Pancreas (tissue), 10 donors: ENCODE results near the gene LENG9. TPM values are rescaled to one million over a fixed set of nuclear protein-coding genes. Genes with fewer than 3 reads are reported as not detected.

Experiments
- ATAC-seq, 4 donors: fragments of 200-7000 bp; cut with Tn5 transposase; one replicate each; pipeline versions ENCODE4 v1.8.0 to v1.9.1; 2020; ENCODE audit warnings: mild to moderate bottlenecking in 4 of 4, moderate library complexity in 4 of 4
- DNase-seq, 6 donors: peaks; one replicate each; pipeline ENCODE4 v3.0.0-alpha.2; 2020
- FAIRE-seq: peaks from 2 replicates; lab custom pipeline; 2012; peaks lifted over from hg19 to GRCh38; lab: Jason Lieb, UNC
- H3K27ac ChIP-seq, 4 donors: fragments of 200-600 bp; sonication (generic); 1 replicate in 3 of 4; 2 replicates in 1 of 4; pipeline versions ENCODE4 v1.5.0 to v1.8.0; 2020
- H3K27me3 ChIP-seq, 4 donors: fragments of 200-600 bp; one replicate each; pipeline ENCODE4 v1.8.0; 2021
- H3K36me3 ChIP-seq, 3 donors: fragments of 200-600 bp; sonication (generic) in 1 of 3; one replicate each; pipeline versions ENCODE4 v1.5.0 to v1.8.0; 2020 to 2021
- H3K4me1 ChIP-seq, 3 donors: fragments of 200-600 bp; one replicate each; pipeline ENCODE4 v1.8.0; 2021
- H3K4me3 ChIP-seq, 4 donors: fragments of 200-600 bp; sonication (generic) in 2 of 4; one replicate each; pipeline versions ENCODE4 v1.5.0 to v1.8.0; 2020 to 2021
- H3K9me3 ChIP-seq, 4 donors: fragments of 200-600 bp; one replicate each; pipeline ENCODE4 v1.8.0; 2021
- WGBS, 2 donors: extraction: QIAGEN DNeasy Blood & Tissue Kit; methylation state at CpG; one replicate each; pipeline ENCODE4 v1.1.7; 2013; 5-methylcytosine and 5-hydroxymethylcytosine counted together
- intact Hi-C, 3 donors: fragments of 100-400 bp; cut with DNase I; formaldehyde crosslinking; loops; one replicate each; pipeline versions ENCODE4 v1.11.1 to v1.14.2; 2022
- polyA plus RNA-seq, 2 donors: library from polyadenylated mRNA; stranded (reverse); fragments of 200-250 nt; gene quantifications; one replicate each; pipeline ENCODE4 v1.2.3, GENCODE V29; 2013
- total RNA-seq, 6 donors: library from RNA; stranded (reverse); fragmentation: NEBNext Ultra II Directional in 4 of 6; extraction: Animal tissue kit (Norgen Biotek cat#: 25700) in 4 of 6; gene quantifications; one replicate each; pipeline versions ENCODE4 v1.2.1 to v1.2.4, GENCODE V29; 2021 to 2023
- TF ChIP-seq, protein P1 (sequence below), 4 donors: fragments of 200-600 bp; sonication (generic) in 3 of 4; IDR thresholded peaks; one replicate each; pipeline versions ENCODE4 v1.5.0 to v1.8.0; 2021; ENCODE audit warnings: antibody characterized with exemption in 4 of 4
- donor health status: healthy with polysubstance abuse.
- donor health status: DM: no; HTN: no; CAD: no; lungs with moderate emphysema.
- donor health status: DM: no; HTN: no; CAD: no.
- donor health status: control.
- donor health status: control.
- donor health status: Bipolar disorder and iron deficiency.
- donor health status: DM: yes; HTN: yes; CAD: no.
- donor health status: DM: no; HTN: no; CAD: no.
- donor health status: DM: no; HTN: no; CAD: no.
- donor health status: DM: yes; HTN: yes; CAD: no.

LENG9 gene
- total and polyA plus RNA-seq, 8 donors: 4.2 to 23.4 (median 13.1) TPM

DNA sequence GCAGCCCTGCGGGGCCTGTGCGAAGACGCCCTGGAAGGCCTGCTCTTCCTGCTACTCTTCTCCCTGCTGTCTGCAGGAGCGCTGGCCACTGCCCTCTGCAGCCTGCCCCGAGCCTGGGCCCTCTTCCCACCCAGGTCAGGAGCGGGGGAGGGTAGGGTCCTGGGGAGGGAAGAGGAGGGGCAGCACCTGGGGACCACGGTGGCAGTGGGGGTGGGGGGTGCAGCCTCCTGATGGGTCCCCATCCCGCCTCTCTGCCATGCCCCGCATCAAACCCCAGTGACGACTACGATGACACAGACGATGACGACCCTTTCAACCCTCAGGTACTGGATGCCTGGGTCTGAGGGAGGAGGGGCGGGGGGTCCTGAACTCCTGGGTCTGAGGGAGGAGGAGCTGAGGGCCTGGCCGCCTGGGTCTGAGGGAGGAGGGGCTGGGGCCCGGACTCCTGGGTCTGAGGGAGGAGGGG is 28.0 kb downstream of the LENG9 start:
- FAIRE-seq (no peak), ATAC-seq (no peak), DNase-seq (peak in 1 of 6 donors; percentile 79)
- intact Hi-C loops: no loop called here
- H3K4me3 ChIP-seq: no peak overlapping the region
- peaks cover 23 to 32% (median 27%) of the 10 kb centered on the region in 3 donors for H3K4me1 ChIP-seq
- H3K36me3 ChIP-seq: no peaks in the 10 kb centered on the region
- H3K27me3 ChIP-seq: no peaks in the 10 kb centered on the region
- H3K27ac ChIP-seq: no peak overlapping the region
- WGBS, 2 donors: 65 to 70% methylated on average over 15 to 16 of the region's 16 CpGs
- TF ChIP-seq, protein P1, sequence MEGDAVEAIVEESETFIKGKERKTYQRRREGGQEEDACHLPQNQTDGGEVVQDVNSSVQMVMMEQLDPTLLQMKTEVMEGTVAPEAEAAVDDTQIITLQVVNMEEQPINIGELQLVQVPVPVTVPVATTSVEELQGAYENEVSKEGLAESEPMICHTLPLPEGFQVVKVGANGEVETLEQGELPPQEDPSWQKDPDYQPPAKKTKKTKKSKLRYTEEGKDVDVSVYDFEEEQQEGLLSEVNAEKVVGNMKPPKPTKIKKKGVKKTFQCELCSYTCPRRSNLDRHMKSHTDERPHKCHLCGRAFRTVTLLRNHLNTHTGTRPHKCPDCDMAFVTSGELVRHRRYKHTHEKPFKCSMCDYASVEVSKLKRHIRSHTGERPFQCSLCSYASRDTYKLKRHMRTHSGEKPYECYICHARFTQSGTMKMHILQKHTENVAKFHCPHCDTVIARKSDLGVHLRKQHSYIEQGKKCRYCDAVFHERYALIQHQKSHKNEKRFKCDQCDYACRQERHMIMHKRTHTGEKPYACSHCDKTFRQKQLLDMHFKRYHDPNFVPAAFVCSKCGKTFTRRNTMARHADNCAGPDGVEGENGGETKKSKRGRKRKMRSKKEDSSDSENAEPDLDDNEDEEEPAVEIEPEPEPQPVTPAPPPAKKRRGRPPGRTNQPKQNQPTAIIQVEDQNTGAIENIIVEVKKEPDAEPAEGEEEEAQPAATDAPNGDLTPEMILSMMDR (IDR thresholded peaks at IDR 0.05): no peak
- no peaks in the 10 kb centered on the region for H3K9me3 ChIP-seq

DNA sequence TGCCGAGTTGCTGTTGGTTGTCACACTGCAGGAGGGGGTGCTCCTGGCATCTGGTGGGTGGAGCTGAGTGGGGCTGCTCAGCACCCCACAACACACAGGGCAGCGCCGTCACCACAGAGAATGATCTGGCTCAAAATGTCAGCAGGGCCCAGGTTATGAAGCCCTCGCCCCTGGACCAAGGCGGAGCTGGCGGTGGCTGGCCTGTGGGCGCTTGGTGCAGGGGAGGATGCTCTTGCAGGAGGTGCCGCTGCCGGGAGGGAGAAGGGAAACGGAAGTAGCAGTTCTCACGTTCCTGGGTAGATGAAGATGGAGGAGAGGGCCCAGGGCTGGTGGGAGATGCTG is 28.7 kb downstream of the LENG9 start:
- peak in 1 of 6 donors; percentile 72 for DNase-seq
- 59 to 63% methylated on average over 11 of the region's 11 CpGs for WGBS, 2 donors
- H3K4me1 ChIP-seq: peaks cover 18 to 29% (median 28%) of the 10 kb centered on the region in 3 donors
- TF ChIP-seq, protein P1 (IDR thresholded peaks at IDR 0.05): no peak
- H3K27ac ChIP-seq: peak overlapping the region in 1 of 4 donors; percentile 1
- H3K27me3 ChIP-seq: no peaks in the 10 kb centered on the region
- intact Hi-C loops: no loop called here
- no peaks in the 10 kb centered on the region for H3K9me3 ChIP-seq
- no peak overlapping the region for H3K4me3 ChIP-seq
- no peak for ATAC-seq
- no peaks in the 10 kb centered on the region for H3K36me3 ChIP-seq
- FAIRE-seq: no peak

DNA sequence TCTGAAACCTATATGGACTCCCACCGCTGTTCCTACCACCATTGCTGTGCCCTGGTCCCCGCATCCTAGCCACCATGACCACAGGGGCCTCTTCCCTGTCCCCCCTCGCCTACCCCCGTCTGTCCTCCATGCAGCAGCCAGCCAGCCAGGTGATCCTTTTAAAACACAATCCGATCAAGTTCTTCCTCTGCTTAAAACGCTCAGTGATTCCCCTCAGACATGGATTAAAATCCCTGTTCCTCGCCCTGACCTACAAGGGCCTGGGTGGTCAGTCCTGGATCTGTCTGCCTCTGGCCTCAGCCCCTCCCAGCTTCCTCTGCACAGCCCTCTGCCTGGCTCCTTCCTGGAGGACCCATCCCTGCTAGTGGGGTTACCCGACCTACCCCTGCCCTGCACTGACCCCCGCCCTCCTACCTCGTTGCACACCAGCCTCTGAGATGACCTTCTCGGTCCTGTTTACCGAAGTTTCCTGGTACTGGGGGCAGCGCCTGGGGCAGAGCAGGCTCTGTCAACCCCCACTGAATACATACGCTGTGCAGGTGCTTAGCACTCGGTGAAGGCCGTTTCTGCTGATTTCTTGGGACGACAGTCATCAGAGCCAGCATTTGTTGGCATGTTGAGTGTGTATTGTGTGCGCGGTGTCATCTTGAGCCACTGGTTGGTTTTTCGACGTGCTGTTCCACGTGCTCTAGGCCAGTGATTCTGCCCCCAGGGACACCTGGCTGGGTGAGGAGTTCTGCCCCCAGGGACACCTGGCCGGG is 29.3 kb downstream of the LENG9 start:
- H3K27ac ChIP-seq: peak overlapping the region in 1 of 4 donors; percentile 1
- H3K4me1 ChIP-seq: peaks cover 14 to 28% (median 22%) of the 10 kb centered on the region in 3 donors
- intact Hi-C loops: no loop called here
- TF ChIP-seq, protein P1 (IDR thresholded peaks at IDR 0.05): no peak
- peak in 1 of 4 donors; percentile 0 for ATAC-seq
- H3K4me3 ChIP-seq: no peak overlapping the region
- no peaks in the 10 kb centered on the region for H3K36me3 ChIP-seq
- no peaks in the 10 kb centered on the region for H3K27me3 ChIP-seq
- no peak for FAIRE-seq
- 36 to 39% methylated on average over 23 of the region's 23 CpGs for WGBS, 2 donors
- H3K9me3 ChIP-seq: no peaks in the 10 kb centered on the region
- DNase-seq: peak in 2 of 6 donors; percentile 45 to 84

DNA sequence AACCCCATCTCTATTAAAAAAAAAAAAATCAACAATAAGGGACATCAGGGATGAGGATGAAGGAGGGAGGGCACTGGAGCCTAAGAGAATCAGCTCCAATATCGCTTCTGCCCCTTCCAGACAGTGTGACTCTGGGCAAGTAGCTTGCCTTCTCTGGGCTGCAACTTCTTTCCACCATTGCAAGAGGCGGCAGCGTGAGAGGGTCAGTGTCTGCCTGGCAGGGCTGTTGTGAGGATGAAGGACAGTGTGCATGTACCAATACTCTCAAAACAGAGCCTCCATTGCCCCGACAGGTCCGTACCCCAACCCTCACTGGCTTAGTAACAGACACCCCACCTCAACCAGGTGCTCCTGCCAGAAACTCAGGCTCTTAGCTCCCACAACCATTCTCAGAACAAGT is 29.9 kb downstream of the LENG9 start:
- Histone ChIP-seq H3K9me3 (no peaks in the 10 kb centered on the region), H3K36me3 (no peaks in the 10 kb centered on the region), H3K4me1 (peaks cover 14 to 22% (median 17%) of the 10 kb centered on the region in 3 donors), H3K4me3 (no peak overlapping the region), H3K27me3 (no peaks in the 10 kb centered on the region), H3K27ac (no peak overlapping the region)
- TF ChIP-seq, protein P1 (IDR thresholded peaks at IDR 0.05): no peak
- intact Hi-C loops: no loop called here
- DNase-seq (no peak), FAIRE-seq (no peak), ATAC-seq (no peak)
- 86 to 95% methylated on average over 5 of the region's 5 CpGs for WGBS, 2 donors
